HAP-1 (cell line): ENCODE measurements around the gene KREMEN1.

ENCODE experiments used
- DNase-seq, 2 experiments: peaks; one replicate each; pipeline ENCODE4 v3.0.0-alpha.2; 2016 to 2020; ENCODE audit warnings: low spot score in 2 of 2
- H3K27me3 ChIP-seq: fragments of 250-450 bp; sonication (Bioruptor Pico); 2 replicates; pipeline ENCODE4 v1.5.1; 2020; ENCODE audit warnings: low read depth, mild to moderate bottlenecking, moderate library complexity
- H3K36me3 ChIP-seq: fragments of 250-450 bp; sonication (Bioruptor Pico); replicated peaks from 2 replicates; pipeline ENCODE4 v1.5.1; 2020; ENCODE audit warnings: mild to moderate bottlenecking
- H3K4me1 ChIP-seq: fragments of 250-450 bp; sonication (Bioruptor Pico); 2 replicates; pipeline ENCODE4 v1.5.1; 2020; ENCODE audit warnings: mild to moderate bottlenecking
- H3K4me3 ChIP-seq: fragments of 250-450 bp; sonication (Bioruptor Pico); 2 replicates; pipeline ENCODE4 v1.5.1; 2020; ENCODE audit warnings: mild to moderate bottlenecking, moderate library complexity
- H3K9me3 ChIP-seq: fragments of 250-450 bp; sonication (Bioruptor Pico); 2 replicates; pipeline ENCODE4 v1.5.1; 2020; ENCODE audit warnings: mild to moderate bottlenecking, moderate library complexity
- in situ Hi-C: fragments of 300-500 bp; cut with MboI; formaldehyde crosslinking; loops from 3 replicates; pipeline ENCODE4 v1.14.3; 2020; ENCODE audit warnings: low sequenced_read_pairs, inconsistent platforms, mixed read lengths

Gene KREMEN1

DNA sequence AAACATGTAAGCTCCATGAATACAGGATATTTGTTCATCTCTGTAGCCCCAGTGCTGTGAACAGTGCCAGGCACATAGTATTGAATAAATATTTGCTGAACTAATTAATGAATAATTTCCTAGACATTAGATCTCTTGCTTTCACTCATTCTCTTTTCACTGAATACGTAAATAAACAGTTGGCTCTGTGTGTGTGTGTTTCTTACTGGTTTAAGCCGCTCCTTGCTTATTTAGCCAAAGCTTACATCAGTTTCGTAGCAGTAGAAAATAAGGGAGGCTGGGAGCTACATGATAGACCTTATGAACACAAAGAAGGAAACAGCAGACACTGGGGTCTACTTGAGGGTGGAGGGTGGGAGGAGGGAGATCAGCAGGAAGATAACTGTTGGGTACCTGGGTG is 17.2 kb downstream of the KREMEN1 start:
- no peaks in the 10 kb centered on the region for H3K27me3 ChIP-seq
- no peaks in the 10 kb centered on the region for H3K4me1 ChIP-seq
- H3K36me3 ChIP-seq, result peaks cover 4% of the 10 kb centered on the region
- no peaks in the 10 kb centered on the region for H3K9me3 ChIP-seq
- no peak for DNase-seq
- in situ Hi-C loops, result no loop called here
- H3K4me3 ChIP-seq, result no peak overlapping the region

DNA sequence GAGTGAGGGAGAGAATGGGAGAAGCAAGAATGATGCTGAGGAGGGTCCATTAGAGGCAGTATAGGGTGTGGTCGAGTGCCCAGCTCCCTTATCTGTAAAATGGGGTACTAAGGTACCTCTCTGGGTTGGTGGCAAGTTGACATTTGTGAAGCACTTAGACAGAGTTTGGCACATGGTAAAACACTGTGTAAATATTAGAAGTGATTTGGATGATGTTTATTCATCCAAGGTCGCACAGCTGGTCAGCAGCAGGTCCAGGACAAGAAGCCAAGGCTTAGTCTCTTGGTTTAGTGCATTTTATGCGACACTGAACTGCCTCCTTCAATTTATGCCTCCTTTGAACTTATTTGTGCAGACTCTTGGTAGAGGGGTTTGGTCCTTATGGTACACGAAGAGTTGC is 19.4 kb downstream of the KREMEN1 start:
- no peak overlapping the region for H3K4me3 ChIP-seq
- no peak for DNase-seq
- H3K4me1 ChIP-seq, result peaks cover 6% of the 10 kb centered on the region; the same call in 1 of the 2 replicates
- in situ Hi-C loops, result no loop called here
- H3K27me3 ChIP-seq, result no peaks in the 10 kb centered on the region
- peaks cover 7% of the 10 kb centered on the region for H3K36me3 ChIP-seq
- H3K9me3 ChIP-seq, result no peaks in the 10 kb centered on the region

DNA sequence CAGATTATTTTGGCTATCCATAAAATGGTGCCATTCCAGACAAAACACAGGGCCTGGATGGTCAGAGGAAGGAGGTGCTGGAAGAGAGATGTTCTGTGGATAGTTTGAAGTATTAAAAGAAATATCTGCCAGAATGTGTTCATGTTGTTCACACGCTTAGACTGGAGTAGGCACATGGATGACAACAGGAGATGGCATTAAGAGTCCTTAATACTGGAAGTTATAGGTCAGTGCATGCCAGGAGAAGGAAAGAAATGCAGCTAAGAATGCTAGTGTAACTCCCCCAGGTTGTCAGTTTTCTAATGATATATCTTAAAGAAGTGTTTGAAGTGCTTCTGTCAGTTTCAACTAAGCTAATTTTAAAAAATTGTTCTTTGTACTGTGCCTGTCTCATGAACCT is 20.2 kb downstream of the KREMEN1 start:
- Histone ChIP-seq H3K4me3 (no peak overlapping the region), H3K9me3 (no peaks in the 10 kb centered on the region), H3K4me1 (peaks cover 6% of the 10 kb centered on the region; the same call in 1 of the 2 replicates), H3K27me3 (no peaks in the 10 kb centered on the region), H3K36me3 (peaks cover 7% of the 10 kb centered on the region)
- in situ Hi-C loops, result no loop called here
- DNase-seq, result no peak

DNA sequence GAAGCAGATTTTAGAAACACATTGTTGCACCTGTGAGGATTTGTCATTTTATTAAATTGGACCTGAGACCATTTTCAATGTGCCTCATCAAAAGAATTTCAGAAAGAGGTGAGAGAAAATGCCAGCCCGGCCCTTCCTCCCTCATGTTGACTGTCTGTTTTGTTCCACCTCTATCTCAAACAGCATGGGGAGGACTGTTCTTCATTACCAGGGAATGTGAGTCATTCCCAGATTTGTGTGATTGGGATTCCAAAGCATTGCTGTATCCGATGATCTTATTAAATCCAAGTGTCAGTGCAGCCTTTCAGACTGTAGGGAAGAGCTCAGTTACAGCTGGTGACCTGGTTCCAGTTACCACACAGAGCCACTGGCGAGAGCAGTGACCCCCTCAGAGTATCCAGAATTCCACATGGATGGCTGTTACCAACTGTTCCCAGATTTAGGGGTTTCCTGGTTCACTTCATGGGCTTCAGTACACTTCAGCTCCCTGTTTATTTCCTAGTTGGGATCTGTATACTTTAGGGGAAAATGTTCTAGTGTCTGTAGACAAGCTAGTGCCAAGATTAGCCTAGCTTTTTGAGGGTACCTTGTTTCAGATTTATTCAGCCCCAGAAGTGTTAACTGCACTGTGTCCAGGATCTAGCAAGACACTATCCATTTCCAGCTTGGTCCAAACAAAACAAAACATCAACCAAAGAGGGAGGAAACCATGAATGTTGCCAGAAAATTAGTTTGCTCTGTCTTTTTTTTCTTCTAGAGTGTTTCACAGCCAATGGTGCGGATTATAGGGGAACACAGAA is 20.9 kb downstream of the KREMEN1 start:
- H3K27me3 ChIP-seq, result no peaks in the 10 kb centered on the region
- no peak overlapping the region for H3K4me3 ChIP-seq
- peaks cover 7% of the 10 kb centered on the region for H3K36me3 ChIP-seq
- in situ Hi-C loops, result no loop called here
- no peak for DNase-seq
- H3K4me1 ChIP-seq, result peaks cover 6% of the 10 kb centered on the region; the same call in 1 of the 2 replicates
- H3K9me3 ChIP-seq, result no peaks in the 10 kb centered on the region

DNA sequence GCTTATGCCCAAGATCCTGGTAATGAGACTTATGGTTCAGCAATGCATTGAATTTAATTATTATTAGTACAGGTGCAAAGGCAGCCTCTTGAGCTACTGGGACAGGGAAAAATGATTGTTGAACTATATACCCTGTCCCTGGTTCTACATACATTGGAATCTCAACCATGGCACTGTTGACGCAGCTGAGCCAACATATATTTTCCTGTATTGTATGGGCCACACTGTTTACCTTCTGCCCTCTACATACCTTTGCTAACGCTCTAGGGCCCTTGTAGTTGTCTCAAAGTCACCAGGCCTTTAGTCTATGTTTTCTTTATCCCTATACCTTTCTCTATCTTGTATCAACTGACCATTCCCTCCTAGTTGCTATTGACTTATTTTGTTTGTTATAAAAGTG is 22.6 kb downstream of the KREMEN1 start:
- Histone ChIP-seq H3K36me3 (peaks cover 7% of the 10 kb centered on the region), H3K27me3 (no peaks in the 10 kb centered on the region), H3K4me3 (no peak overlapping the region), H3K9me3 (no peaks in the 10 kb centered on the region), H3K4me1 (peaks cover 6% of the 10 kb centered on the region; the same call in 1 of the 2 replicates)
- in situ Hi-C loops, result no loop called here
- DNase-seq, result no peak

DNA sequence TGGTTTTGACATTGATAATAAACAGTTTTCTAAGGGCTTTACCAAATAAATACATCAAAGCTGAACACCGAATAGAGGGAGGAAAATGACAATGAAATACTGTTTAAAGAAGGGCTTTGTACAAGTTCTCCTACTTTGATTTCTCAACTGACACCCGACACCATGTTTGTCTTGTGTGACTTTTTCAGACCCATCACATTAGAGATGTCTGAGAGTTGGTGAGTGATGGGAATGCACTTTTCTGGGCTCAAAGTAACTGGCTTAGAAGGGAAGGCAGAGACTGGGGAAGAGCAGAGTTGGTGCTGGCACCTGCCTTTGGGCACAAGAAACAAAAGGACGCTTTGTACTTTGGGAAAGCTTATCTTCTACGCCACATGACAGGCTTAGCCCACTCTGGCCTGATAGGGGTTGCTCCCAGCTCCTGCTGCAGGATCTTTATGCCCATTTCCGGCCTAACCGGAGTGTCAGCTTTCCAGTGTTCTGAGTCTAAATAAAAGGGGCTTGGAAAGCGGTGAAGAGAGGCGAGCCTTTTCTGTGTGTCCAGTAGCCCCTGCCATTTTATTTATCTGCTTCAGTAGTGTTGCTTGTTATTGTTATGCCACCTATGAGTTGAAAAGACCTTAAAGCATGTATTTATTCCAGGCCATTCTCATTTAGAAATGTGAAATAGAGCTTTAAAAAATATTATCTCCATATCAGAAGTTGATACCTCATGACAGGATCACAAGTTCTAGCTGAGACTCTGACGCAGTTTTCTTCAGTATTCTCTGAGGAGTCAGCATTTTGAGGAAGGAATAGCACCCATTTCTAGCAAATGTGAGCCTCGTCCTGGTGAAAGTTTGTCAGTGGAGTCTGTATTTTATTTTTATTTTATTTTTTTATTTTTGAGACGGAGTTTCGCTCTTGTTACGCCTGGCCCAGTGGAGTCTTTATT is 24.2 kb downstream of the KREMEN1 start:
- Histone ChIP-seq H3K9me3 (no peaks in the 10 kb centered on the region), H3K36me3 (peaks cover 7% of the 10 kb centered on the region), H3K4me3 (no peak overlapping the region), H3K27me3 (no peaks in the 10 kb centered on the region), H3K4me1 (peaks cover 6% of the 10 kb centered on the region; the same call in 1 of the 2 replicates)
- in situ Hi-C loops, result no loop called here
- peak in 1 of 2 experiments; percentile 26 for DNase-seq

DNA sequence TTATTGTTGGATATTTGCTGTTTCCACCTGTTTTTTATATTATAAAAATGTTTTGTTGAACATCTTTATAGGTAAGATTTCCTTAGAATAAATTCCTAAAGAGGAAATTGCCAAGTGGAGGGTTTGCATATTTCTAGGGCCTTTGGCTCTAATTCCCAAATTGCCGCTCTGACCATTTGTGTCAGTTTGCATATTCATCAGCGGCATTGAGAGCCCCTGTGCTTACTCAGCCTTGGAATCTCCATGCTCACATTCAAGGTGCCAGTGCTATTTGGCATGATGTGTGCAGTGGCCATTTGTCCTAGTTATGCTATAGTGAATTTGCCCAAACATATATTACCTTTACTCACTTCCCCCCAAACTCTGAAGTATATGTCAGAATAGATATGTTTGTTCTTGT is 25.5 kb downstream of the KREMEN1 start:
- peaks cover 6% of the 10 kb centered on the region; the same call in 1 of the 2 replicates for H3K4me1 ChIP-seq
- H3K9me3 ChIP-seq, result no peaks in the 10 kb centered on the region
- H3K4me3 ChIP-seq, result no peak overlapping the region
- H3K27me3 ChIP-seq, result no peaks in the 10 kb centered on the region
- peaks cover 7% of the 10 kb centered on the region for H3K36me3 ChIP-seq
- no peak for DNase-seq
- in situ Hi-C loops, result no loop called here

DNA sequence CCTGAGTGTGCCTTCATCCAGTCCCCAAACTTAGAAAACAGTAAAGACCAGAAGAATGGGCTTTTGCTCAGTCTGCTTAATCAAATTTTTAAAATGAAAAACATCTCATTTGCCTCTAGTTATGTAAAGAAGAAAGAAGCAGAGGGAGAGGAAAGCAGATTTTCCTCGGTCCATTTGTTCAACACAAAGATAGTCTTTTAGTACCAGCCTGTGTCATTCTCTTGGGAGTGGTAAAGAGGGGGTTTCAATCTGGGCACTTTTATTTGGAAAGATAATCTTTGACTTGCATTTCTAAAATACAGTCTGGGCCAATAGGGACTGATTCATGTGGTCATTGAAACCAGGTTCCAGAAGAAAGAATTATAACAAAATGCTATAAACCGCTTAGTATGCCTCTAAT is 29.5 kb downstream of the KREMEN1 start:
- Histone ChIP-seq H3K4me1 (no peaks in the 10 kb centered on the region), H3K36me3 (no peaks in the 10 kb centered on the region; the same call in 1 of the 2 replicates), H3K27me3 (no peaks in the 10 kb centered on the region), H3K9me3 (no peaks in the 10 kb centered on the region), H3K4me3 (no peak overlapping the region)
- in situ Hi-C loops, result no loop called here
- DNase-seq, result no peak

DNA sequence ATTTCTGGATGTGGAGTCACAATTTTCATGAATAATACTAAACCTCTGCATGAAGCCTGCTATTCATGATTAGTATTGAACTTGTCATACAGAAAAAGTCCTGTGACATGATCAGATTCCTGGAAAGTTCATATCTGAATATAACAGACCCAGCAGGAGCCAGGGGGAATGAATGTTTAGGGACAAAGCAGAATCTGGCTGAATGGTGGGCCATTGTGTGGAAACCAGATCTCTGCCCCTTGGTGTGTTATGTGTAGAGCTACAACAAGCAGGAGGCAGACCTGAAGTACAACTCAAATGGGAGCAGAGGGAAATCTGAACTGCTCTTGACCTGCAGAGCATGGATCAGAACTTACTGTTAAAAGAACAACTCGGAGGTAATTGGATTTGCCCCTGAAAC is 30.3 kb downstream of the KREMEN1 start:
- Histone ChIP-seq H3K4me1 (no peaks in the 10 kb centered on the region), H3K36me3 (no peaks in the 10 kb centered on the region; the same call in 1 of the 2 replicates), H3K9me3 (no peaks in the 10 kb centered on the region), H3K27me3 (no peaks in the 10 kb centered on the region), H3K4me3 (no peak overlapping the region)
- no peak for DNase-seq
- in situ Hi-C loops, result no loop called here

DNA sequence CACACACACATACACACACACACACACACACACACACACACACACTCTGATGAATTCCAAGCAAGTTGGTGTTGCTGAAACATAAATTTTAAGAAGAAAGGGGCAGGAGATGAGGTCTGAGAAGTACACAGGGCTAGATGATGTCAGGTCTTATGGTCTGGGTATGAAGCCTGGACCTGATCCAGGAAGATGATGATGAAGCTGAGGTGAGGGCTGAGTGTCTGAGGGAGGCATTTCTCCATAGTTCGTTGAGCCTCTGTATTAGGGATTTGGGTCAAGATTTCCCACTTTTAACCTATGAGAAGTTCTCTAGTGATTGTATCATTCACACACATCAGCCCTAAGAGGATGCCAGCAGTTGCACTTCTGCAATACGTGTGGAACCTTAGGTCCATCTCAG is 32.6 kb downstream of the KREMEN1 start:
- H3K9me3 ChIP-seq, result no peaks in the 10 kb centered on the region
- no peaks in the 10 kb centered on the region for H3K27me3 ChIP-seq
- H3K36me3 ChIP-seq, result no peaks in the 10 kb centered on the region
- no peak for DNase-seq
- no peak overlapping the region for H3K4me3 ChIP-seq
- in situ Hi-C loops, result no loop called here
- no peaks in the 10 kb centered on the region for H3K4me1 ChIP-seq

DNA sequence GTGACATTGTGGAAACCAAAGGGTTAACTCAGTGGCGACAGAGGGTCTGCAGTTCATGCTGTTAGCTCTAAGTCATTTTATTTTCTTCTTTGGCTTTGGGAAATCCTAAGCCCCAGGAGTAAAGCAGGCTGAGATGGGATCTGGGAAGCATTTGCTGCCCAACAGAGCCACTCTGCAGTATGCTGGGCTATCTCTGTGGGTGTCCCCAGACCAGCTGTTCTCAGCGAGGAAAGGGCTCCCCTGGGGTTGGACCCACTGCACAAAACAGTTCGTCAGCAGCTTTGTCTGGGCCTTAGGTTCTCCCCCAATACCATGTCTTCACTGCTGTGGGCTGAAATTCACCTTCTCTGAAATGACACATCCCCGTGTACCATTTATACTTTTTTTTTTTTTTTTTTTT is 34.0 kb downstream of the KREMEN1 start:
- no peaks in the 10 kb centered on the region for H3K36me3 ChIP-seq
- H3K27me3 ChIP-seq, result no peaks in the 10 kb centered on the region
- no peak overlapping the region for H3K4me3 ChIP-seq
- H3K9me3 ChIP-seq, result no peaks in the 10 kb centered on the region
- DNase-seq, result no peak
- no peaks in the 10 kb centered on the region for H3K4me1 ChIP-seq
- in situ Hi-C loops, result no loop called here

DNA sequence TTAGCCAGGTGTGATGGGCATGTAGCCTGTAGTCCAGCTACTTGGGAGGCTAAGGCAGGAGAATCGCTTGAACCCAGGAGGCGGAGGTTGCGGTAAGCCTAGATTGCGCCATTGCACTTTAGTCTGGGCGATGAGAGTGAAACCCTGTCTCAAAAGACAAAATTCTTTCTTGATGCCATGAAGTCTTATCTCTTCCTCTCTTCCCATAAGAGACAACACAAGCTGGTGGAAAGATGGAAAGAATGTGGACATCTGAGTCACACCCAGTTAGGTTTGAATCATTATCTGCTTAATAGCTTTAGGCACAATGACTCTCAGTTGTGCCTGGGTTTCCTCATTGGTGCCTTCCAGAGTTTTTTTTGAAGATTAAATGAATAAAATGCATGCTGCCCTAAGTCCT is 35.3 kb downstream of the KREMEN1 start:
- Histone ChIP-seq H3K27me3 (no peaks in the 10 kb centered on the region), H3K4me1 (no peaks in the 10 kb centered on the region), H3K9me3 (no peaks in the 10 kb centered on the region), H3K36me3 (no peaks in the 10 kb centered on the region), H3K4me3 (no peak overlapping the region)
- DNase-seq, result no peak
- in situ Hi-C loops, result no loop called here

DNA sequence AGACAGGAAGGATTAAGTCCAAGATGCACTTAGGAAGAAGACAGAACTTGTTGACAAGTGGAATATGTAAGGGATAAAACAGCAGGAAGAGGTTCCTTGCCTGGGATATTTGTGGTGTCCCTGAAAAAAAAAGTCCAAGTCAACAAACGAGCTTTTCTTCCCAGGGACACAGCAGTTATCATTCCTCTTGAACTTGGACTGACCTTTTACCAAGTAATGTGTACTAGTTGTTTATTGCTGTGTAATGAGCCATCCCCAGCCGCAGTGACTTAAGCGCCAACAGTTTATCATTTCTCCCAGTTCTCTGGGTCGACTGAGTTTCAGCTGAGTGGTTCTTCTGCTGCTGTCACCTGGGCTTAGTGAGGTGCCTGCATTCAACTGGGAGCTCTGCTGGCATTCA is 37.0 kb downstream of the KREMEN1 start:
- no peaks in the 10 kb centered on the region for H3K4me1 ChIP-seq
- H3K27me3 ChIP-seq, result no peaks in the 10 kb centered on the region
- H3K4me3 ChIP-seq, result no peak overlapping the region
- no peaks in the 10 kb centered on the region for H3K36me3 ChIP-seq
- in situ Hi-C loops, result no loop called here
- no peak for DNase-seq
- no peaks in the 10 kb centered on the region for H3K9me3 ChIP-seq

DNA sequence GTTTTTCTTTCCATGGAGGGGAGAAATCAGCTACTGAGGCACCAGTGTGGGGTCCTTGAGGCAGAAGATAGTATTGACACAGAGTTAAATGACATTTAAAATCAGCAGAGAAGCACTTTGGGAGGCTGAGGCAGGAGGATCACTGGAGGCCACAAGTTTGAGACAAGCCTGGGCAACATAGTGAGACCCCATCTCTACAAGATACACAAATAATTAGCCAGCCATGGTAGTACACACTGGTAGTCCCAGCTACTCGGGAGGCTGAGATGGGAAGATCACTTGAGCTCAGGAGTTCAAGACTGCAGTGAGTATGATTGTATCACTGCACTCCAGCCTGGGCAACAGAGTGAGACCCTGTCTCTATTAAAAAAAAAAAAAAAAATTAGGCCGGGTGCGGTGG is 38.1 kb downstream of the KREMEN1 start:
- in situ Hi-C loops, result no loop called here
- H3K27me3 ChIP-seq, result no peaks in the 10 kb centered on the region
- H3K4me1 ChIP-seq, result no peaks in the 10 kb centered on the region
- no peak overlapping the region for H3K4me3 ChIP-seq
- no peaks in the 10 kb centered on the region for H3K36me3 ChIP-seq
- DNase-seq, result no peak
- H3K9me3 ChIP-seq, result no peaks in the 10 kb centered on the region
